ENCODE measurements around the gene TMPRSS11B. TPM values are rescaled to one million over a fixed set of nuclear protein-coding genes. Genes with fewer than 3 reads are reported as not detected.
A peak's percentile ranks its signal among the peaks of the same experiment; 100 is the strongest.
"Not testable (repeated sequence)": the region's sequence is repeated elsewhere in the genome, so short reads cannot be mapped to it uniquely, and the experiment has no call there.

TMPRSS11B gene
- total RNA-seq, 1 donor from 2014 or later: not detected

DNA sequence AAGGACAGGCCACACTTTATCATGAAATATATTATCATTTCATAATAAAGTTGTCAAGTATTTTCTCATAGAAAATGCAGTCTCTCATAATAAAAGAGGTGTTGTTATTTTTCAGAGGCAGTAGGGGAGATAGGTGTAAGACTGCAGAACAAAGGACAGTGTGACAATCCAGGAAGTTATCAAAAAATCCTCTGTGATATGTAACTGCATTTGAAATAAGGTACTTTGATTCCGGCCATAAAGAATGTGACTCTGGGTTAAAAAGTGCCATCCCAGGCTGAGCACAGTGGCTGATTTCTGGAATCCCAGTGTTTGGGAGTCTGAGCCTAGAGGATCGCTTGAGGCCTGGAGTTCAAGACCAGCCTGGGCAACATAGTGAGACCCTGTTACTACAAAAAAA lies 37.6 kb upstream of the TMPRSS11B start:
- no peak for DNase-seq (ENCODE audit: low spot score, unreplicated experiment)
- Mint-ChIP-seq H3K4me3 (ENCODE audit: low read depth) (no peak overlapping the region), H3K4me1 (ENCODE audit: low read depth) (peaks cover 25% of the 10 kb centered on the region), H3K36me3 (ENCODE audit: insufficient read depth) (peaks cover 1% of the 10 kb centered on the region), H3K27me3 (no peaks in the 10 kb centered on the region), H3K9me3 (ENCODE audit: low read depth) (peaks cover 2% of the 10 kb centered on the region), H3K27ac (peak overlapping the region; percentile 97)
- TF ChIP-seq, protein P1, sequence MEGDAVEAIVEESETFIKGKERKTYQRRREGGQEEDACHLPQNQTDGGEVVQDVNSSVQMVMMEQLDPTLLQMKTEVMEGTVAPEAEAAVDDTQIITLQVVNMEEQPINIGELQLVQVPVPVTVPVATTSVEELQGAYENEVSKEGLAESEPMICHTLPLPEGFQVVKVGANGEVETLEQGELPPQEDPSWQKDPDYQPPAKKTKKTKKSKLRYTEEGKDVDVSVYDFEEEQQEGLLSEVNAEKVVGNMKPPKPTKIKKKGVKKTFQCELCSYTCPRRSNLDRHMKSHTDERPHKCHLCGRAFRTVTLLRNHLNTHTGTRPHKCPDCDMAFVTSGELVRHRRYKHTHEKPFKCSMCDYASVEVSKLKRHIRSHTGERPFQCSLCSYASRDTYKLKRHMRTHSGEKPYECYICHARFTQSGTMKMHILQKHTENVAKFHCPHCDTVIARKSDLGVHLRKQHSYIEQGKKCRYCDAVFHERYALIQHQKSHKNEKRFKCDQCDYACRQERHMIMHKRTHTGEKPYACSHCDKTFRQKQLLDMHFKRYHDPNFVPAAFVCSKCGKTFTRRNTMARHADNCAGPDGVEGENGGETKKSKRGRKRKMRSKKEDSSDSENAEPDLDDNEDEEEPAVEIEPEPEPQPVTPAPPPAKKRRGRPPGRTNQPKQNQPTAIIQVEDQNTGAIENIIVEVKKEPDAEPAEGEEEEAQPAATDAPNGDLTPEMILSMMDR (IDR thresholded peaks at IDR 0.05; ENCODE audit: unreplicated experiment): no peak

DNA sequence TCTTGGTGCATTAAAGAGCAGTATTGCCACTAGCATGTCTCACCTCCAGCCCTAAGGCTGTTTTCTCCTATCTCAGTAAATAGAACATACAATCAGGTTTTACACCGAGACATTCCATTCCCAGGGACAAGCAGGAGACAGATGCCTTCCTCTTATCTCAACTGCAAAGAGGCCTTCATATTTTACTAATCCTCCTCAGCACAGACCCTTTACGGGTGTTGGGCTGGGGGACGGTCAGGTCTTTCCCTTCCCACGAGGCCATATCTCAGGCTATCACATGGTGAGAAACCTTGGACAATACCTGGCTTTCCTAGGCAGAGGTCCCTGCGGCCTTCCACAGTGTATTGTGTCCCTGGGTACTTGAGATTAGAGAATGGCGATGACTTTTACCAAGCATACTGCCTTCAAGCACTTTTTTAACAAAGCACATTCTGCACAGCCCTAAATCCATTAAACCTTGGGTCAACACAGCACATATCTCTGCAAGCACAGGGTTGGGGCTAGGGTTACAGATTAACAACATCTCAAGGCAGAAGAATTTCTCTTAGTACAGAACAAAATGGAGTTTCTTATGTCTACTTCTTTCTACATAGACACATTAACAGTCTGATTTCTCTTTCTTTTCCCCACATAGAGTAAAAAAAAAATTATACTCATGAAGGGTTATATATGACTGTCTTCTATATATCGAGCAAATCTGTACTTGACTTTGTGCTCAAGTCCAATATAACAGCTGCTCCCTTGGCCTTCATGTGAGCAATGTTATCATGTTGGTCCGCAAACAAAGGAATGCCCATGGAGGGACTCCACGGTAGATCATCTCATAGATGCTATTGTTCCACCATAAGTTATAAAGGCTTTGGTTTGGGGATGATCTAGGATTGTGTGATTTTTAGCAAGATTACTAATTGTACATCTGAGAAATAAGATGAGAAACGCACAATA lies 36.6 kb upstream of the TMPRSS11B start:
- not testable (repeated sequence) for H3K27me3 Mint-ChIP-seq; H3K9me3 Mint-ChIP-seq (ENCODE audit: low read depth); H3K36me3 Mint-ChIP-seq (ENCODE audit: insufficient read depth); DNase-seq (ENCODE audit: low spot score, unreplicated experiment)
- Mint-ChIP-seq H3K27ac (peak overlapping the region; percentile 97), H3K4me1 (ENCODE audit: low read depth) (peaks cover 23% of the 10 kb centered on the region), H3K4me3 (ENCODE audit: low read depth) (peak overlapping the region; percentile 4)

DNA sequence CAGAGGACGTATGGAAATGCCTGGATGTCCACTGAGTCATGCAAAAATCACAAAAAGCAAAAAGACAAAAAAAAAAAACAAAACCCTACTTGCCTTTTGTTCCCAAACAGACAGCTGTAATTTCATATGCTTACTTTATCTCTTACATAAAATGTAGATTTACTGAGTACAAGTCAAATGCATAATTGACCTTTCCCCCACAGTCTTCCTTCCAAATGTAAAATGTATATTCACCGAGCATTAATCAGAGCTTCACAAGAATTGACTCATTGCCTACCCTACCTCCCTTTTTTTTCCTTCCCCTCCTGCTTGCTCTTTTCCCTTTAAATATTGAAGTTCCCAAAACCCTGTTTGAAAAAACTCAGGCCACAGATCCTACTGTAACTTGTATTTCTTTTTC lies 32.5 kb upstream of the TMPRSS11B start:
- H3K36me3 Mint-ChIP-seq (ENCODE audit: insufficient read depth): peaks cover 1% of the 10 kb centered on the region
- H3K27ac Mint-ChIP-seq: no peak overlapping the region
- no peaks in the 10 kb centered on the region for H3K27me3 Mint-ChIP-seq
- H3K9me3 Mint-ChIP-seq (ENCODE audit: low read depth): peaks cover 10% of the 10 kb centered on the region
- no peak for DNase-seq (ENCODE audit: low spot score, unreplicated experiment)
- peaks cover 21% of the 10 kb centered on the region for H3K4me1 Mint-ChIP-seq (ENCODE audit: low read depth)
- no peak overlapping the region for H3K4me3 Mint-ChIP-seq (ENCODE audit: low read depth)
- TF ChIP-seq, protein P1 (IDR thresholded peaks at IDR 0.05; ENCODE audit: unreplicated experiment): no peak

DNA sequence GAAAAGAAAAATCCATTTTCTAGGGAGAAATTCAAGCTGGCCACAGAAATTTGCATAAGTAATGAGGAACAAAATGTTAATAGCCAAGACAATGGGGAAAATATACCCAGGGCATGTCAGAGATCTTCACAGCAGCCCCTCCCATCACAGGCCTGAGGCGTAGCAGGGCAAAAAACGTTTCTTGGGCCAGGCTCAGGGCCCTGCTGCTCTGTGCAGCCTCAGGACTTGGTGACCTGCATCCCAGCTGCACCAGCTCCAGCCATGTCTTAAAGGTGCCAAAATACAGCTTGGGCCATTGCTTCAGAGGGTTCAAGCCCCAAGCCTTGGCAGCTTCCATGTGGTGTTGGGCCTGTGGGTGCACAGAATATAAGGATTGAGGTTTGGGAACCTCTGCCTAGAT lies 32.1 kb upstream of the TMPRSS11B start:
- H3K4me1 Mint-ChIP-seq (ENCODE audit: low read depth): peaks cover 21% of the 10 kb centered on the region
- peaks cover 1% of the 10 kb centered on the region for H3K36me3 Mint-ChIP-seq (ENCODE audit: insufficient read depth)
- H3K9me3 Mint-ChIP-seq (ENCODE audit: low read depth): peaks cover 10% of the 10 kb centered on the region
- DNase-seq (ENCODE audit: low spot score, unreplicated experiment): no peak
- H3K27ac Mint-ChIP-seq: no peak overlapping the region
- no peaks in the 10 kb centered on the region for H3K27me3 Mint-ChIP-seq
- no peak overlapping the region for H3K4me3 Mint-ChIP-seq (ENCODE audit: low read depth)
- TF ChIP-seq, protein P1 (IDR thresholded peaks at IDR 0.05; ENCODE audit: unreplicated experiment): no peak

DNA sequence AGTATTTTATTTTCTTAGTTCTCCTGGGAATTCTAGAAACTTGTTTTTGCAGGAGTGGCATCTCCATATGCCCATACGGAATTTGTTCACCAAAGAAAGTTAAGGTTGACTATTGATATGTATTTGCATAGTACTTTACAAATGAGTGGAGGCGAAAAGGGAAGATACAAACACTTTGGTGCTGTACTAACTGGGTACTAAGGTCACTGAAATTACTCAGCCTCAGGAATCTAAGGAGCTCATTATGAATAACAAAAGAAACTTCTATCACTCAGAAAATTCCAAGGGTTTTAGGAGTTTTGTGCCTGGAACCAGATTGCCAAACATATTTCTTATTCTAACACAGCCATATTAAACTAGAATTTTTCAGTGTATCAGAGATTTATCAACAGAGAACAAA lies 27.4 kb upstream of the TMPRSS11B start:
- Mint-ChIP-seq H3K4me3 (ENCODE audit: low read depth) (peak overlapping the region; percentile 75), H3K27me3 (no peaks in the 10 kb centered on the region), H3K4me1 (ENCODE audit: low read depth) (peaks cover 16% of the 10 kb centered on the region), H3K27ac (peak overlapping the region; percentile 88), H3K36me3 (ENCODE audit: insufficient read depth) (peaks cover 7% of the 10 kb centered on the region), H3K9me3 (ENCODE audit: low read depth) (peaks cover 25% of the 10 kb centered on the region)
- TF ChIP-seq, protein P1 (IDR thresholded peaks at IDR 0.05; ENCODE audit: unreplicated experiment): no peak
- DNase-seq (ENCODE audit: low spot score, unreplicated experiment): no peak

DNA sequence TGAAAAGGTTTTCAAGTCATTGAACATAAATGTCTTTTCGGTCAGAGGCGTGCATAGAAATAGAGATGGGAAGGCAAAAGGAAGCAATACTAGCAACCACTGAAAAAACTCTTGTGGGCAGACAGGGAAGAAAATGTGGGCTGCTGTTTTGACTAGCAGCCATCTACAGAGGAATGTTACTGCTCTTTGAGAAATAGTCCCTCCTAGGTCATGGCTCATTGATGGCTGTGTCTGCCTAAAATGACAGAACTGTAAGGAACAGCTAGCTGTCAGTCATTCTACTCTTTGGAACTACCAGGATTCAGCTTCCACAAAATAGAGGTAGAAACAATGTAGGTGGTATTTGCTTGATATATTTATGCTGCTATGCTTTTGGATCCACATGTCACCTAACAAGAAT lies 26.9 kb upstream of the TMPRSS11B start:
- H3K9me3 Mint-ChIP-seq (ENCODE audit: low read depth): peaks cover 26% of the 10 kb centered on the region
- H3K4me1 Mint-ChIP-seq (ENCODE audit: low read depth): peaks cover 16% of the 10 kb centered on the region
- TF ChIP-seq, protein P1 (IDR thresholded peaks at IDR 0.05; ENCODE audit: unreplicated experiment): no peak
- H3K4me3 Mint-ChIP-seq (ENCODE audit: low read depth): peak overlapping the region; percentile 75
- DNase-seq (ENCODE audit: low spot score, unreplicated experiment): no peak
- no peaks in the 10 kb centered on the region for H3K27me3 Mint-ChIP-seq
- H3K36me3 Mint-ChIP-seq (ENCODE audit: insufficient read depth): peaks cover 7% of the 10 kb centered on the region
- H3K27ac Mint-ChIP-seq: peak overlapping the region; percentile 88

Data from progenitor cell of endocrine pancreas (in vitro differentiated cells).